Ovary (tissue), 3 donors: ENCODE data around the gene KRTAP12-1.

ENCODE experiments used
- EP300 ChIP-seq: sonication (generic); formaldehyde crosslinking; IDR thresholded peaks from one replicate; pipeline ENCODE4 v1.6.1; 2017; ENCODE audit warnings: antibody characterized with exemption
- POLR2A ChIP-seq: fragments of 450-650 bp; IDR thresholded peaks from one replicate; pipeline ENCODE4 v1.6.1; 2017; ENCODE audit warnings: antibody characterized with exemption, mild to moderate bottlenecking, moderate library complexity
- TF ChIP-seq, protein P1 (sequence below), 3 donors: fragments of 450-650 bp in 2 of 3; fragments of 200-600 bp in 1 of 3; IDR thresholded peaks; one replicate each; pipeline versions ENCODE4 v1.5.1 to v1.8.0; 2016 to 2022; ENCODE audit warnings: antibody characterized with exemption in 3 of 3, mild to moderate bottlenecking in 1 of 3
- donor health status: DM: no; HTN: no; CAD: no.

DNA sequence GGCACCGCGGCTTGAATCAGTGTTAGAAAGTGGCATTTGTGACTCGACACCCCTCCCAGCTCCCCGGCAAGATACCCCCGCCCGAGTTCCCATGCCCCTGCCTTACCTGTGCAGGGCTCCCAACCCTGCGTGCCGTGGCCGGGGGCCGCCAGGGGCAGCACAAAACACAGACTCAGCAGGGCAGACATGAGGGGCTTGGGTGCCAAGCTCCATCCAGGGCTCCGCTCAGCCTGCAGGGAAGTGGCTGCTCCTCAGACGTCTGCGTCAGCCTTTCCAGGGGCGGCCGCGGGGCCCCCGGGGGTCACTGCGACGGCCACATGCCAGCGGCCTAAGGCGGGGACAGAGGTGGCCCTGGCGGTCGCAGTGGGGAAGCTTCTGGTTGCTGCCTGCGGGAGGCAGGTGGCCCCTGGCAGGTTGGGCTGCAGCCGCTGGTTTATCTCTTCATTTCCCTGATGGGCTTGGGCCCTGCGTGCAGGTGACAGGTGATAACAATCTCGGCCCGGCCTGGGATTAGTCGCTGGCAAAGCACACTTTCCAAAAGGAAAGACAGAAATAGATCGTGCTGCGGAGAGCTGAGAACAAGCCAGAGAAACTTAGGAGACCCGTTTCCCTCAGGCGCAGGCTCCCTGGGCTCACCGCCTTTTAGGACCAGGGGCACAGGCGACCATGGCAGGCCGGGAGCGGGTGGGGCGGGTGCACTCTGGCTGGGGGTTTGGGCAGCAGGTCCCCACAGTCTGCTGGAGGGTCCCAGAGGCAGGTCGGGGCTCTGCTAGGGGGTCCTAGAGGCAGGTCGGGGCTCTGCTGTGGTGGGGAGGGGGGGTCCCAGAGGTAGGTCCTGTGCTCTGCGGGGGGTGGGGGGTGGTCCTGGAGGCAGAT lies 29.6 kb upstream of the KRTAP12-1 start, which contains the start of gene TSPEAR:
- TF ChIP-seq EP300 = no peak
- TF ChIP-seq, protein P1, sequence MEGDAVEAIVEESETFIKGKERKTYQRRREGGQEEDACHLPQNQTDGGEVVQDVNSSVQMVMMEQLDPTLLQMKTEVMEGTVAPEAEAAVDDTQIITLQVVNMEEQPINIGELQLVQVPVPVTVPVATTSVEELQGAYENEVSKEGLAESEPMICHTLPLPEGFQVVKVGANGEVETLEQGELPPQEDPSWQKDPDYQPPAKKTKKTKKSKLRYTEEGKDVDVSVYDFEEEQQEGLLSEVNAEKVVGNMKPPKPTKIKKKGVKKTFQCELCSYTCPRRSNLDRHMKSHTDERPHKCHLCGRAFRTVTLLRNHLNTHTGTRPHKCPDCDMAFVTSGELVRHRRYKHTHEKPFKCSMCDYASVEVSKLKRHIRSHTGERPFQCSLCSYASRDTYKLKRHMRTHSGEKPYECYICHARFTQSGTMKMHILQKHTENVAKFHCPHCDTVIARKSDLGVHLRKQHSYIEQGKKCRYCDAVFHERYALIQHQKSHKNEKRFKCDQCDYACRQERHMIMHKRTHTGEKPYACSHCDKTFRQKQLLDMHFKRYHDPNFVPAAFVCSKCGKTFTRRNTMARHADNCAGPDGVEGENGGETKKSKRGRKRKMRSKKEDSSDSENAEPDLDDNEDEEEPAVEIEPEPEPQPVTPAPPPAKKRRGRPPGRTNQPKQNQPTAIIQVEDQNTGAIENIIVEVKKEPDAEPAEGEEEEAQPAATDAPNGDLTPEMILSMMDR (IDR thresholded peaks at IDR 0.05) = no peak
- no peak for TF ChIP-seq POLR2A
